IMR-90 (cell line): ENCODE results near the gene AGBL3. TPM values are rescaled to one million over a fixed set of nuclear protein-coding genes. Genes with fewer than 3 reads are reported as not detected.

ENCODE experiments used
- ATAC-seq: fragments of 200-7000 bp; cut with Tn5 transposase; 2 replicates; pipeline ENCODE4 v1.9.1; 2020; ENCODE audit warnings: low read depth, mild to moderate bottlenecking, moderate library complexity
- BruUV-seq: library from RNA; stranded (reverse); fragments of 400-500 nt; replicated peaks from 2 replicates; lab custom pipeline; 2021; lab: Mats Ljungman, UMichigan
- CTCF ChIA-PET: fragments of 300-600 bp; formaldehyde crosslinking; extraction: SDS; loops from one replicate; lab custom pipeline; 2021; ENCODE audit warnings: antibody characterized with exemption; lab: Yijun Ruan, JAX
- POLR2A ChIA-PET: fragments of 300-600 bp; sonication (Branson Sonifier 250); formaldehyde crosslinking; loops from one replicate; lab custom pipeline; 2022; ENCODE audit warnings: antibody characterized with exemption; ENCODE audit not compliant: unreplicated experiment; lab: Charles Lee
- DNase-seq: peaks from one replicate; pipeline ENCODE4 v3.0.0; 2013
- H2AFZ ChIP-seq: replicated peaks from 2 replicates; pipeline ENCODE3; 2013; ENCODE audit warnings: low read length, mild to moderate bottlenecking; ENCODE audit not compliant: poor library complexity
- H2AK5ac ChIP-seq: 2 replicates; pipeline ENCODE4 v1.6.1; 2013; ENCODE audit warnings: low read depth, low read length, inconsistent platforms
- H2AK9ac ChIP-seq: replicated peaks from 2 replicates; pipeline ENCODE3; 2013; ENCODE audit warnings: mild to moderate bottlenecking, low read depth, low read length, moderate library complexity; ENCODE audit not compliant: poor library complexity
- H2BK120ac ChIP-seq: 2 replicates; pipeline ENCODE4 v1.6.1; 2013; ENCODE audit warnings: low read depth, low read length, inconsistent platforms
- H2BK15ac ChIP-seq: 3 replicates; pipeline ENCODE4 v1.6.1; 2013; ENCODE audit warnings: low read depth, low read length, inconsistent platforms
- H2BK20ac ChIP-seq: 2 replicates; pipeline ENCODE4 v1.6.1; 2013; ENCODE audit warnings: low read depth, mild to moderate bottlenecking, inconsistent platforms, low read length, moderate library complexity
- H2BK5ac ChIP-seq: 2 replicates; pipeline ENCODE4 v1.6.1; 2013; ENCODE audit warnings: mild to moderate bottlenecking, low read depth, low read length, inconsistent platforms; ENCODE audit not compliant: poor library complexity, severe bottlenecking
- H3K14ac ChIP-seq: replicated peaks from 2 replicates; pipeline ENCODE4 v1.6.1; 2013; ENCODE audit warnings: low read depth, low read length, inconsistent platforms
- H3K18ac ChIP-seq: 2 replicates; pipeline ENCODE4 v1.6.1; 2013; ENCODE audit warnings: low read depth, low read length, control low read depth
- H3K23ac ChIP-seq: 2 replicates; pipeline ENCODE4 v1.6.1; 2013; ENCODE audit warnings: low read depth, low read length, inconsistent platforms
- H3K27ac ChIP-seq: 2 replicates; pipeline ENCODE4 v1.5.1; 2013; ENCODE audit warnings: mild to moderate bottlenecking, control low read depth, low read length; ENCODE audit not compliant: insufficient read depth
- H3K27me3 ChIP-seq: 2 replicates; pipeline ENCODE4 v1.6.1; 2013; ENCODE audit warnings: low read length; ENCODE audit not compliant: control insufficient read depth, insufficient read depth
- H3K36me3 ChIP-seq: 2 replicates; pipeline ENCODE4 v1.6.1; 2013; ENCODE audit warnings: low read length, mixed read lengths; ENCODE audit not compliant: control insufficient read depth, insufficient read depth
- H3K4ac ChIP-seq: 2 replicates; pipeline ENCODE4 v1.6.1; 2013; ENCODE audit warnings: low read depth, low read length, inconsistent platforms
- H3K4me1 ChIP-seq: 2 replicates; pipeline ENCODE4 v1.6.1; 2013; ENCODE audit warnings: low read length, mixed read lengths; ENCODE audit not compliant: control insufficient read depth, insufficient read depth
- H3K4me2 ChIP-seq: 2 replicates; pipeline ENCODE4 v1.6.1; 2013; ENCODE audit warnings: low read depth, mild to moderate bottlenecking, control low read depth, low read length, moderate library complexity
- H3K4me3 ChIP-seq: 2 replicates; pipeline ENCODE4 v1.5.1; 2013; ENCODE audit warnings: low read depth, mild to moderate bottlenecking, control low read depth, low read length, moderate library complexity; ENCODE audit not compliant: insufficient read depth
- H3K56ac ChIP-seq: 2 replicates; pipeline ENCODE4 v1.6.1; 2013; ENCODE audit warnings: low read length, inconsistent platforms; ENCODE audit not compliant: insufficient read depth; ENCODE audit errors: extremely low read depth
- H3K79me1 ChIP-seq, 2 experiments: 2 replicates each; pipeline ENCODE4 v1.6.1; 2013; ENCODE audit warnings: low read length in 2 of 2, inconsistent platforms in 1 of 2, low read depth in 1 of 2
- H3K9ac ChIP-seq: 2 replicates; pipeline ENCODE4 v1.6.1; 2013; ENCODE audit warnings: low read depth, low read length, control low read depth
- H3K9me1 ChIP-seq: 2 replicates; pipeline ENCODE4 v1.6.1; 2013; ENCODE audit warnings: low read length, inconsistent platforms; ENCODE audit not compliant: insufficient read depth
- H3K9me3 ChIP-seq: 2 replicates; pipeline ENCODE4 v1.6.1; 2013; ENCODE audit warnings: low read length; ENCODE audit not compliant: control insufficient read depth, insufficient read depth
- H4K20me1 ChIP-seq: 2 replicates; pipeline ENCODE4 v1.6.1; 2013; ENCODE audit warnings: low read length, inconsistent platforms; ENCODE audit not compliant: insufficient read depth
- H4K5ac ChIP-seq: 2 replicates; pipeline ENCODE4 v1.6.1; 2013; ENCODE audit warnings: mild to moderate bottlenecking, low read depth, low read length, control low read depth
- H4K8ac ChIP-seq, 2 experiments: 2 replicates each; pipeline ENCODE4 v1.6.1; 2013; ENCODE audit warnings: low read depth in 2 of 2, low read length in 2 of 2, control low read depth in 1 of 2, inconsistent platforms in 1 of 2
- H4K91ac ChIP-seq: 2 replicates; pipeline ENCODE4 v1.6.1; 2013; ENCODE audit warnings: low read depth, low read length, inconsistent platforms; ENCODE audit not compliant: insufficient read depth
- BHLHE40 ChIP-seq: fragments of 150-350 bp; IDR thresholded peaks from 2 replicates; pipeline ENCODE4 v1.6.1; 2016; ENCODE audit warnings: mild to moderate bottlenecking, low read depth, low read length
- CHD1 ChIP-seq: IDR thresholded peaks from 2 replicates; pipeline ENCODE4 v1.6.1; 2012; ENCODE audit warnings: low read depth, low read length, improper control_type of control experiment
- CTCF ChIP-seq: conservative IDR thresholded peaks from 2 replicates; pipeline ENCODE4 v1.5.1; 2012; ENCODE audit warnings: mild to moderate bottlenecking, low read depth, low read length, improper control_type of control experiment
- ELK1 ChIP-seq: fragments of 150-350 bp; IDR thresholded peaks from 2 replicates; pipeline ENCODE4 v1.6.1; 2016; ENCODE audit warnings: low read depth, mild to moderate bottlenecking, low read length, moderate library complexity, borderline replicate concordance
- MAZ ChIP-seq: IDR thresholded peaks from 2 replicates; pipeline ENCODE4 v1.6.1; 2012; ENCODE audit warnings: low read depth, mild to moderate bottlenecking, low read length, improper control_type of control experiment, moderate library complexity, borderline replicate concordance
- RAD21 ChIP-seq: IDR thresholded peaks from 2 replicates; pipeline ENCODE4 v1.6.1; 2012; ENCODE audit warnings: low read length, improper control_type of control experiment
- RFX5 ChIP-seq: IDR thresholded peaks from 2 replicates; pipeline ENCODE4 v1.8.0; 2012; ENCODE audit warnings: low read depth, mild to moderate bottlenecking, low read length, moderate library complexity
- SMC3 ChIP-seq: fragments of 150-350 bp; IDR thresholded peaks from 2 replicates; pipeline ENCODE4 v1.6.1; 2016; ENCODE audit warnings: low read depth, mild to moderate bottlenecking, antibody characterized with exemption, low read length, moderate library complexity
- WGBS, 2 experiments: methylation state at CpG; one replicate each; pipeline versions ENCODE4 v1.1.5 to v1.1.7; 2013; ENCODE audit warnings: missing lambda C conversion rate in 2 of 2; ENCODE audit not compliant: insufficient read length in 1 of 2; ENCODE audit errors: extremely low coverage in 2 of 2; 5-methylcytosine and 5-hydroxymethylcytosine counted together
- dilution Hi-C: fragments of 300-500 bp; cut with HindIII; formaldehyde crosslinking; loops from one replicate; pipeline ENCODE4 v1.14.3; 2018; ENCODE audit warnings: low sequenced_read_pairs; ENCODE audit not compliant: unreplicated experiment
- in situ Hi-C: fragments of 300-500 bp; cut with MboI; formaldehyde crosslinking; loops from 3 replicates; pipeline ENCODE4 v1.14.3; 2019; ENCODE audit warnings: low sequenced_read_pairs, inconsistent platforms, mixed read lengths
- intact Hi-C: fragments of 100-400 bp; cut with micrococcal nuclease; formaldehyde crosslinking; loops from 2 replicates; pipeline ENCODE4 v1.10.0; 2022
- polyA plus RNA-seq, 3 experiments: library from polyadenylated mRNA; depleted of rRNA; stranded (reverse); fragments of >200 nt; gene quantifications; 2 replicates each; pipeline ENCODE4 v1.2.3, GENCODE V29; 2012; ENCODE audit warnings: low replicate concordance in 1 of 3
- total RNA-seq: library from RNA; depleted of rRNA; stranded (reverse); fragments of >200 nt; gene quantifications from 2 replicates; pipeline ENCODE4 v1.2.3, GENCODE V29; 2012
- TF ChIP-seq, protein P1 (sequence below): fragments of 150-350 bp; IDR thresholded peaks from 2 replicates; pipeline ENCODE4 v1.6.1; 2017; ENCODE audit warnings: mild to moderate bottlenecking, antibody characterized with exemption, low read length, low read depth

AGBL3 gene
- total and polyA plus RNA-seq, 2 of the 4 experiments (the other 2 are of a cell fraction): 0.18 to 0.65 TPM

DNA sequence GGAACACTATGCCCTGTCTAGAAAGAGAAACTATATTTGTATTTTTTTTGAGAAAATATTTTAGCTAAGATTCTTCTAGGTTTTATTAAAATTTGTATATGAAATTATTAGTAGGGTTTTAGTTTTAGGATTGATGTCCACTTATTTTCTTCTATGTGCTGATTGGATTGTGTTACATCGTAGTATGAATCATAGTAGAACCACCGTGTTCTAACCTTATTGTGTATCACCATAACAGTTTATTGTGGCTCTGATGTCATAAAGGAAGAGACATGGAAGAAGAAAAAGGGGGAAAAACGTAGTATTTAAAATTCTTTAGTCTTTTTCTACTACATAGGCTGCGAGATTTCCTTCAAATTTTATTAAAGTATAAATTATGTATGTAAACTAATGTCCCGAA is 1.9 kb downstream of the AGBL3 start:
- in situ Hi-C loops (loop anchor here (10.0 kb wide), 1 partner anchor 177 kb away; no protein-coding TSS in a partner anchor), intact Hi-C loops (loop anchor here (5.0 kb wide), 1 partner anchor 224 kb away; the partner anchor contains the start of gene WDR91), dilution Hi-C loops (no loop called here)
- Histone ChIP-seq H4K20me1 (no peaks in the 10 kb centered on the region), H4K91ac (no peak overlapping the region), H3K9me3 (no peaks in the 10 kb centered on the region), H4K5ac (no peak overlapping the region), H2BK5ac (no peak overlapping the region), H3K4me2 (no peak overlapping the region), H3K9me1 (peaks cover 6% of the 10 kb centered on the region; the same call in 1 of the 2 replicates), H2AK5ac (no peak overlapping the region), H3K4me3 (no peak overlapping the region), H2BK20ac (no peak overlapping the region), H3K4ac (no peak overlapping the region), H2BK120ac (no peak overlapping the region), H3K18ac (no peak overlapping the region), H3K4me1 (peaks cover 6% of the 10 kb centered on the region), H3K79me1 (peaks cover 4 to 10% of the 10 kb centered on the region in 2 experiments), H3K14ac (no peak overlapping the region), H2AK9ac (no peak overlapping the region), H2AFZ (no peak overlapping the region), H3K23ac (no peak overlapping the region), H4K8ac (no peak overlapping the region), H3K56ac (no peak overlapping the region), H2BK15ac (no peak overlapping the region), H3K27me3 (no peaks in the 10 kb centered on the region), H3K27ac (no peak overlapping the region), H3K36me3 (no peaks in the 10 kb centered on the region), H3K9ac (no peak overlapping the region)
- no peak for TF ChIP-seq RAD21
- TF ChIP-seq, protein P1, sequence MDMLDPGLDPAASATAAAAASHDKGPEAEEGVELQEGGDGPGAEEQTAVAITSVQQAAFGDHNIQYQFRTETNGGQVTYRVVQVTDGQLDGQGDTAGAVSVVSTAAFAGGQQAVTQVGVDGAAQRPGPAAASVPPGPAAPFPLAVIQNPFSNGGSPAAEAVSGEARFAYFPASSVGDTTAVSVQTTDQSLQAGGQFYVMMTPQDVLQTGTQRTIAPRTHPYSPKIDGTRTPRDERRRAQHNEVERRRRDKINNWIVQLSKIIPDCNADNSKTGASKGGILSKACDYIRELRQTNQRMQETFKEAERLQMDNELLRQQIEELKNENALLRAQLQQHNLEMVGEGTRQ: no peak
- TF ChIP-seq ELK1: no peak
- TF ChIP-seq BHLHE40: no peak
- TF ChIP-seq RFX5: no peak
- no peak for TF ChIP-seq CTCF
- TF ChIP-seq SMC3: no peak
- TF ChIP-seq CHD1: no peak
- TF ChIP-seq MAZ: no peak
- WGBS, 2 experiments: no CpG with 5 or more reads among the region's 5 CpGs
- CTCF ChIA-PET: interaction anchor here (3.6 kb wide), 1 partner anchor 182 kb away, joined by 17 read pairs; the partner anchor contains the start of gene CYREN
- ATAC-seq (no peak), DNase-seq (no peak)
- POLR2A ChIA-PET: interaction anchor here (0.6 kb wide), 1 partner anchor 12 kb away, joined by 4 read pairs; no protein-coding TSS in a partner anchor
- no TSS peak for BruUV-seq
